GM19193 (cell line): ENCODE results near the gene TENT4A.

Experiments
- POLR2A ChIP-seq: IDR thresholded peaks from 4 replicates; pipeline ENCODE4 v1.6.1; 2011; ENCODE audit not compliant: insufficient read depth, insufficient read length; ENCODE audit errors: extremely low read depth

The TENT4A gene

GRCh38 chr5:6745706-6746222, 32.5 kb downstream of the TENT4A start:
- TF ChIP-seq POLR2A, result no peak

DNA sequence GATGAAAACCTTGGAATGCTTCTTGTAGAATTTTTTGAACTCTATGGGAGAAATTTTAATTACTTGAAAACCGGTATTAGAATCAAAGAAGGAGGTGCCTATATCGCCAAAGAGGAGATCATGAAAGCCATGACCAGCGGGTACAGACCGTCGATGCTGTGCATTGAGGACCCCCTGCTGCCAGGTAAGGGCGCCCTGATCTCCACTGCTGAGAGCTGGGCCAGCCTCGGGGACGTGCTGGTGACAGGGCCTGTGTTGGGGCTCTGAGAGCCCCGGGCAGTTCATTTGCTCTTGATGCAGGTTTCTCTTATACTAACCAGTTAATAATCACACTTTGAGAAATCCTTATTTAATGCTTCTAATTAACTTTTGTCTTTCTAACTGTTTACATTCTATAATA, 33.0 kb downstream of the TENT4A start:
- TF ChIP-seq POLR2A, result no peak

GRCh38 chr5:6747103-6747502, 33.9 kb downstream of the TENT4A start:
- no peak for TF ChIP-seq POLR2A

DNA sequence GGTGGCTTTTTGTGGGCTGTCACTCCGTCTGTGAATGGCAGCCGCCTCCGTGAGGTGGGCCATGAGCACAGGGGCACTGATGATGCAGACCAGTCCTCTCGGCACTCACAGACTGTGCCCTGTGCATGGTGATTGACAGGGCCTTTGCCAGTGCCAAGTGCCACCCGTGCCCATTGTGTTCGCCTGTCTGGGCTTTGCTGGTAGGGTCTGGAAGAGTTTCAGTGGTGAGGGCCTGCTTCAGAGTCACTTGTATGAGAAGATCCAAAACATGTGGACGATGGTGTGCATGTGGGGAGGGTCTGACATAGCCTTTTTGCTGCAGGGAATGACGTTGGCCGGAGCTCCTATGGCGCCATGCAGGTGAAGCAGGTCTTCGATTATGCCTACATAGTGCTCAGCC, 34.9 kb downstream of the TENT4A start:
- TF ChIP-seq POLR2A, result no peak

GRCh38 chr5:6749026-6749716, 35.9 kb downstream of the TENT4A start:
- TF ChIP-seq POLR2A, result no peak

- no peak for TF ChIP-seq POLR2A
Measured at GRCh38 chr5:6750142-6750840, 37.1 kb downstream of the TENT4A start.

- TF ChIP-seq POLR2A, result no peak
Measured at GRCh38 chr5:6750951-6751685, 37.9 kb downstream of the TENT4A start.

- TF ChIP-seq POLR2A, result no peak
Measured at GRCh38 chr5:6752236-6752635, 39.0 kb downstream of the TENT4A start.

DNA sequence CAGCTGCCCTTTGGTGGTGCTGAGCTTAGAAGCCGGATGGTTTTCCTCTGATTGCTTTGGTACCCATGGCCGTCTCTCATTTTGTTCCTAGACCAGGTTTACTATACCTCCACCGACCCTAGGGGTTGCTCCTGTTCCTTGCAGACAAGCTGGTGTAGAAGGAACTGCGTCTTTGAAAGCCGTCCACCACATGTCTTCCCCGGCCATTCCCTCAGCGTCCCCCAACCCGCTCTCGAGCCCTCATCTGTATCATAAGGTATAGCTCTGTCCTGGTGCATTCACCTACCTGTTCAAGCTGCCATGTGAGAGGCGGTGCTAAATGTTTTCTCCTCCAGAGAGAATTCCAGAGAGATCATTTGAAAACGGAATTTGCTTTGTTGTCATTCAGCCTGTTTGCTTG, 39.5 kb downstream of the TENT4A start:
- no peak for TF ChIP-seq POLR2A

- no peak for TF ChIP-seq POLR2A
Measured at GRCh38 chr5:6753851-6754250, 40.6 kb downstream of the TENT4A start.

DNA sequence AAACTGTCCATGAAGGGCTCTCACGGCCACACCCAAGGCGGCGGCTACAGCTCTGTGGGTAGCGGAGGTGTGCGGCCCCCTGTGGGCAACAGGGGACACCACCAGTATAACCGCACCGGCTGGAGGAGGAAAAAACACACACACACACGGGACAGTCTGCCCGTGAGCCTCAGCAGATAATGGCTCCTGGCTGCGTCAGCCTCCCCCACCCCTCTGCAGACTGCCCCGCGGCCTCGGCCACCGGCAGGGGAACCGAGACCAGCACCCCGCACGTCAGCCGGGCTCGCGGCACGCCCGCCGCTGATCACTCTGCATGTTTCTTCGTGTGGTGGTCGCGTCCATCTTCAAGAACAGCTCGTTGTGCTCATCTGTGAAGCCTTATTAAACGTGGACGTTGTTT, 41.5 kb downstream of the TENT4A start:
- no peak for TF ChIP-seq POLR2A

- no peak for TF ChIP-seq POLR2A
Measured at GRCh38 chr5:6755519-6755918, 42.3 kb downstream of the TENT4A start.

DNA sequence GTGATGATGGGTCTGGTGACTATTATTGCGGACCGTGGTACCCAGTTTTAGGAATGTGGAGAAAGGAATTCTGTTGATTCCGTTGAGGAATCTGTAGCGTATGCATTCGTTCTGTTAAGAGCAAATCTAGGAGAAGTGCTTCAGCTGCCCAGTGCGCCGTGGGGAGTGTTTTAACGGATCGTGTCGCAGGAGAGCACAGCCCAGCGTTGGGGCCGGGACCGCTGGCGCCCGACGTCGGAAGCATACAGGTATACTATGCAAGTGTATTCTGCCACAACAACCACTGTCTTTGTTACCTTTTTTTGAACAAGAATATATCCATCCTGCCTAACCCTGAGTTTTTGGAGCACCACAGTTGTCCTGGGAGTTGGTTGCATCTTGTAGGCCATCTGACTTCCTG, 42.7 kb downstream of the TENT4A start:
- TF ChIP-seq POLR2A, result no peak

DNA sequence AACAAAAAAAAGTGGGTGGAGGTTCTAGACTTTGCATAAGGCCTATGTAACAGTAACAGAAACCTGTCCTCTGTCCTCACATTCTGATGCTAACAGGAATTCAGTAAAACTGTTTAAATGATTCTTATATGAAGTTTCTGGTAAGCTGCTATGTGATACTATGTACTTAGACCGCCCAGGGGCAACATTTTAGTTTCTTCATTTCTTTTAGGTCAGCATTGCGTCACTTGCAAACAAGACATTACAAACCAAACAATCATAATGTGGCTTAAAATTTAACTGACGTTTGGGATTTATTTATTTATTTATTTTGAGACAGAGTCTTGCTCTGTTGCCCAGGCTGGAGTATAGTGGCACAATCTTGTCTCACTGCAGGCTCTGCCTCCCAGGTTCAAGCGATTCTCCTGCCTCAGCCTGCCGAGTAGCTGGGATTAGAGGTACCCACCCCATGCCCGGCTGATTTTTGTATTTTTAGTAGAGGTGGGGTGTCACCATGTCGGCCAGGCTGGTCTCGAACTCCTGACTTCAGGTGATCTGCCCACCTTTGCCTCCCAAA, 44.3 kb downstream of the TENT4A start:
- TF ChIP-seq POLR2A, result no peak

DNA sequence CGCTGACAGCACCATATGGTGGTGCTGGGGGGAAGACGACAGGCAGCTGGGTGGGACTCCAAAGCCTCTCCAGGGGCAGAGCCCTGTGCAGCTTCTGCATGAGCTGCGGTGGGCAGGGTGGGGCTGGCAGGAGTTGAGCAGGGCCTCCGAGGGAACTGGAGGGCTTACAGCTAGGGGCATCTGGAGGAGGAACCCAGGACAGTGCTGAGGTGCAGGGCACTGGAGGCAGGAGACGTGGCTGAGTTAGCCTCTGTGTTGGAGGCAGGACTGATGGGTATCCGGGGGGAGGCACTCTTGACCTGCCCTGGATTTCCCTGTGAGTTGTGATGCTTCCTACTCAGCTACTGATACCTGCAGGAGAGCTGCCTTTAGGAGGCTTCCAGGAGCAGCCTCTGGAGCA, 45.0 kb downstream of the TENT4A start:
- TF ChIP-seq POLR2A, result no peak
